ENCODE results near the gene PSG1.
"Not testable (repeated sequence)": the region's sequence is repeated elsewhere in the genome, so short reads cannot be mapped to it uniquely, and the experiment has no call there.

DNA sequence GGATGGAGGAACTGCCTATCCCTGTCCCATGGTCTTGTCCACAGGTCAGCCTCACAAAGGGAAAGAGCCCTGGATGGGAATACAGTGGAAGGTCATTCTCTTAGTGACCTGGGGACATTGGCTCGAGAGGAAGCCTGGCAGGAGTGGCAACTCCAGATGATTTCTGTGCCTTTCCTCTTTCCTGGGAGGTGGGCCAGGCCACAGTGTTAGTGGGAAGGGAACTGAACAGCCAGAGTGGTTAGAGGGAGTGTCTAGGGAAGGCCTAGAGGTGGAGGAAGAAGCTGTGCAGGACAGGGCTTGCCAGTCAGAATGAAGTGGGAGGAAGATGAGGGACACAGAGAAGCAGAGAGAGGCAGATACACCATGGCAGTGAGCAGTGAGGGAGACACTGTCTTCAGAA is 3.6 kb downstream of the PSG1 start:
- TF ChIP-seq, protein P1, sequence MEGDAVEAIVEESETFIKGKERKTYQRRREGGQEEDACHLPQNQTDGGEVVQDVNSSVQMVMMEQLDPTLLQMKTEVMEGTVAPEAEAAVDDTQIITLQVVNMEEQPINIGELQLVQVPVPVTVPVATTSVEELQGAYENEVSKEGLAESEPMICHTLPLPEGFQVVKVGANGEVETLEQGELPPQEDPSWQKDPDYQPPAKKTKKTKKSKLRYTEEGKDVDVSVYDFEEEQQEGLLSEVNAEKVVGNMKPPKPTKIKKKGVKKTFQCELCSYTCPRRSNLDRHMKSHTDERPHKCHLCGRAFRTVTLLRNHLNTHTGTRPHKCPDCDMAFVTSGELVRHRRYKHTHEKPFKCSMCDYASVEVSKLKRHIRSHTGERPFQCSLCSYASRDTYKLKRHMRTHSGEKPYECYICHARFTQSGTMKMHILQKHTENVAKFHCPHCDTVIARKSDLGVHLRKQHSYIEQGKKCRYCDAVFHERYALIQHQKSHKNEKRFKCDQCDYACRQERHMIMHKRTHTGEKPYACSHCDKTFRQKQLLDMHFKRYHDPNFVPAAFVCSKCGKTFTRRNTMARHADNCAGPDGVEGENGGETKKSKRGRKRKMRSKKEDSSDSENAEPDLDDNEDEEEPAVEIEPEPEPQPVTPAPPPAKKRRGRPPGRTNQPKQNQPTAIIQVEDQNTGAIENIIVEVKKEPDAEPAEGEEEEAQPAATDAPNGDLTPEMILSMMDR (IDR thresholded peaks at IDR 0.05): not testable (repeated sequence)
- not testable (repeated sequence) for TF ChIP-seq POLR2A (IDR thresholded peaks at IDR 0.05)
